ENCODE data around the gene NKAPL.

Gene NKAPL

GRCh38 chr6:28245206-28245941 is 13.7 kb upstream of the NKAPL start:
- no peaks in the 10 kb centered on the region for H3K9me3 ChIP-seq (ENCODE audit: control insufficient read depth, low read length)
- H3K27ac ChIP-seq = no peak overlapping the region
- H2AFZ ChIP-seq = no peak overlapping the region
- no peak overlapping the region for H3K4me3 ChIP-seq (ENCODE audit: low read depth, low read length)
- H3K36me3 ChIP-seq (ENCODE audit: control insufficient read depth, insufficient read depth, low read length) = no peaks in the 10 kb centered on the region
- H3K4me1 ChIP-seq = no peaks in the 10 kb centered on the region
- no peak for TF ChIP-seq CTCF (IDR thresholded peaks at IDR 0.05)
- H3K9ac ChIP-seq = no peak overlapping the region
- H3K27me3 ChIP-seq (ENCODE audit: control insufficient read depth, insufficient read depth, low read length) = no peaks in the 10 kb centered on the region
- no peaks in the 10 kb centered on the region for H3K79me2 ChIP-seq
- H3K4me2 ChIP-seq (ENCODE audit: low read length) = no peak overlapping the region

GRCh38 chr6:28248916-28249315 is 10.2 kb upstream of the NKAPL start:
- peaks cover 4% of the 10 kb centered on the region for H3K4me1 ChIP-seq
- TF ChIP-seq CTCF (IDR thresholded peaks at IDR 0.05) = no peak
- no peak overlapping the region for H2AFZ ChIP-seq
- H3K79me2 ChIP-seq = no peaks in the 10 kb centered on the region
- no peak overlapping the region for H3K27ac ChIP-seq
- H3K9me3 ChIP-seq (ENCODE audit: control insufficient read depth, low read length) = no peaks in the 10 kb centered on the region
- H3K4me3 ChIP-seq (ENCODE audit: low read depth, low read length) = no peak overlapping the region
- no peak overlapping the region for H3K9ac ChIP-seq
- no peaks in the 10 kb centered on the region for H3K36me3 ChIP-seq (ENCODE audit: control insufficient read depth, insufficient read depth, low read length)
- H3K27me3 ChIP-seq (ENCODE audit: control insufficient read depth, insufficient read depth, low read length) = no peaks in the 10 kb centered on the region
- H3K4me2 ChIP-seq (ENCODE audit: low read length) = no peak overlapping the region

GRCh38 chr6:28250747-28251146 is 8.3 kb upstream of the NKAPL start:
- Histone ChIP-seq H2AFZ (no peak overlapping the region), H3K4me1 (peaks cover 4% of the 10 kb centered on the region), H3K79me2 (no peaks in the 10 kb centered on the region), H3K4me2 (ENCODE audit: low read length) (peak overlapping the region; percentile 2), H3K27ac (no peak overlapping the region), H3K9me3 (ENCODE audit: control insufficient read depth, low read length) (no peaks in the 10 kb centered on the region), H3K27me3 (ENCODE audit: control insufficient read depth, insufficient read depth, low read length) (no peaks in the 10 kb centered on the region), H3K36me3 (ENCODE audit: control insufficient read depth, insufficient read depth, low read length) (no peaks in the 10 kb centered on the region), H3K9ac (no peak overlapping the region), H3K4me3 (ENCODE audit: low read depth, low read length) (peak overlapping the region; percentile 79)
- TF ChIP-seq CTCF (IDR thresholded peaks at IDR 0.05) = no peak

- Histone ChIP-seq H3K9ac (peak overlapping the region; percentile 33), H3K4me3 (ENCODE audit: low read depth, low read length) (peak overlapping the region; percentile 79), H3K36me3 (ENCODE audit: control insufficient read depth, insufficient read depth, low read length) (no peaks in the 10 kb centered on the region), H3K4me2 (ENCODE audit: low read length) (peak overlapping the region; percentile 85), H2AFZ (peak overlapping the region; percentile 99), H3K4me1 (peaks cover 4% of the 10 kb centered on the region), H3K79me2 (no peaks in the 10 kb centered on the region), H3K27me3 (ENCODE audit: control insufficient read depth, insufficient read depth, low read length) (no peaks in the 10 kb centered on the region), H3K9me3 (ENCODE audit: control insufficient read depth, low read length) (no peaks in the 10 kb centered on the region), H3K27ac (peak overlapping the region; percentile 25)
- no peak for TF ChIP-seq CTCF (IDR thresholded peaks at IDR 0.05)
These were observed 7.5 kb upstream of the NKAPL start for GRCh38 chr6:28251661-28252008.

Measured in parathyroid adenoma (tissue), 2 donors.